GM18873 (cell line): Measurements from ENCODE around the gene OSM.
A peak's percentile ranks its signal among the peaks of the same experiment; 100 is the strongest.

ENCODE experiments used
- ATAC-seq: cut with Tn5 transposase; IDR thresholded peaks from one replicate; pipeline ENCODE4 v1.9.1; 2021; ENCODE audit warnings: mild to moderate bottlenecking, moderate library complexity, moderate number of reproducible peaks; ENCODE audit not compliant: unreplicated experiment, low FRiP score

The OSM gene

GRCh38 chr22:30299322-30299721 lies 32.7 kb upstream of the OSM start:
- ATAC-seq, result no peak

GRCh38 chr22:30297991-30298701 lies 31.5 kb upstream of the OSM start:
- ATAC-seq, result no peak

GRCh38 chr22:30297276-30297990 lies 30.8 kb upstream of the OSM start:
- ATAC-seq, result no peak

GRCh38 chr22:30296833-30297232 lies 30.2 kb upstream of the OSM start:
- ATAC-seq, result no peak

GRCh38 chr22:30296324-30296723 lies 29.7 kb upstream of the OSM start:
- no peak for ATAC-seq

- ATAC-seq, result no peak
These were observed 28.9 kb upstream of the OSM start for GRCh38 chr22:30295576-30295975.

- ATAC-seq, result no peak
These were observed 28.2 kb upstream of the OSM start for GRCh38 chr22:30294830-30295229.

GRCh38 chr22:30294066-30294465 lies 27.4 kb upstream of the OSM start:
- ATAC-seq, result no peak

- no peak for ATAC-seq
These were observed 26.4 kb upstream of the OSM start for GRCh38 chr22:30293026-30293425.

GRCh38 chr22:30292069-30292970 lies 25.7 kb upstream of the OSM start:
- no peak for ATAC-seq

GRCh38 chr22:30291058-30291892 lies 24.6 kb upstream of the OSM start:
- ATAC-seq, result no peak

- ATAC-seq, result no peak
These were observed 23.8 kb upstream of the OSM start for GRCh38 chr22:30290342-30291057.

- peak; percentile 5 for ATAC-seq
These were observed 23.3 kb upstream of the OSM start for GRCh38 chr22:30289980-30290313.

- ATAC-seq, result peak; percentile 53
These were observed 22.7 kb upstream of the OSM start, which contains the start of gene CASTOR1 for GRCh38 chr22:30289141-30289979. TSS of gene CASTOR1 (minus strand) at chr22:30289505. CDS start at chr22:30289497, 8 bp downstream.

- ATAC-seq, result no peak
These were observed 21.9 kb upstream of the OSM start for GRCh38 chr22:30288419-30289140.

- no peak for ATAC-seq
These were observed 21.2 kb upstream of the OSM start for GRCh38 chr22:30287648-30288418.
